GM12878 (cell line): ENCODE measurements around the gene UVRAG. TPM values are rescaled to one million over a fixed set of nuclear protein-coding genes. Genes with fewer than 3 reads are reported as not detected.

ENCODE experiments used
- ATF3 ChIP-seq: IDR thresholded peaks from 2 replicates; pipeline ENCODE4 v1.6.1; 2011; ENCODE audit warnings: low read depth, mild to moderate bottlenecking, low read length, moderate library complexity, borderline replicate concordance; ENCODE audit errors: extremely low read depth
- CBFB ChIP-seq: IDR thresholded peaks from 2 replicates; pipeline ENCODE4 v1.6.1; 2016; ENCODE audit warnings: antibody characterized with exemption, low read depth
- CEBPB ChIP-seq, 2 experiments: fragments of 150-350 bp in 1 of 2; IDR thresholded peaks; 2 replicates each; pipeline ENCODE4 v1.6.1; 2012 to 2014; ENCODE audit warnings: low read depth in 2 of 2, low read length in 2 of 2, borderline replicate concordance in 1 of 2, inconsistent platforms in 1 of 2
- ESRRA ChIP-seq: IDR thresholded peaks from 2 replicates; pipeline ENCODE4 v1.6.1; 2012; ENCODE audit warnings: mild to moderate bottlenecking, low read length, improper control_type of control experiment
- FOXK2 ChIP-seq: fragments of 450-650 bp; IDR thresholded peaks from 2 replicates; pipeline ENCODE4 v1.6.1; 2017; ENCODE audit warnings: mild to moderate bottlenecking, moderate library complexity
- GATAD2B ChIP-seq: fragments of 450-650 bp; conservative IDR thresholded peaks from 2 replicates; pipeline ENCODE4 v1.6.1; 2017; ENCODE audit warnings: low read depth, mild to moderate bottlenecking, moderate library complexity
- HDGF ChIP-seq: fragments of 450-650 bp; IDR thresholded peaks from 2 replicates; pipeline ENCODE4 v1.6.1; 2016; ENCODE audit warnings: antibody characterized with exemption
- IRF5 ChIP-seq: fragments of 450-650 bp; IDR thresholded peaks from 2 replicates; pipeline ENCODE4 v1.6.1; 2017; ENCODE audit warnings: borderline replicate concordance
- MEF2B ChIP-seq: fragments of 450-650 bp; IDR thresholded peaks from 2 replicates; pipeline ENCODE4 v1.6.1; 2018; ENCODE audit warnings: mild to moderate bottlenecking, moderate library complexity; ENCODE audit not compliant: partially characterized antibody, poor library complexity, severe bottlenecking
- PAX8 ChIP-seq: fragments of 450-650 bp; IDR thresholded peaks from 2 replicates; pipeline ENCODE4 v1.6.1; 2017; ENCODE audit warnings: mild to moderate bottlenecking, moderate library complexity
- PBX3 ChIP-seq: IDR thresholded peaks from 2 replicates; pipeline ENCODE4 v1.6.1; 2011; ENCODE audit warnings: mild to moderate bottlenecking, low read depth, low read length, moderate library complexity; ENCODE audit not compliant: insufficient replicate concordance
- PML ChIP-seq: IDR thresholded peaks from 2 replicates; pipeline ENCODE4 v1.6.1; 2012; ENCODE audit warnings: low read length, inconsistent platforms
- RELA ChIP-seq: fragments of 450-650 bp; IDR thresholded peaks from 2 replicates; pipeline ENCODE4 v1.8.0; 2014; ENCODE audit warnings: borderline replicate concordance; ENCODE audit not compliant: partially characterized antibody
- SKIL ChIP-seq: fragments of 450-650 bp; IDR thresholded peaks from 2 replicates; pipeline ENCODE4 v1.6.1; 2017; ENCODE audit warnings: mild to moderate bottlenecking, low read depth, inconsistent platforms; ENCODE audit not compliant: poor library complexity, severe bottlenecking
- SMAD1 ChIP-seq: fragments of 450-650 bp; IDR thresholded peaks from 2 replicates; pipeline ENCODE4 v1.6.1; 2018; ENCODE audit warnings: mild to moderate bottlenecking, low read depth; ENCODE audit not compliant: partially characterized antibody
- SREBF2 ChIP-seq: IDR thresholded peaks from 2 replicates; pipeline ENCODE4 v1.6.1; 2012; ENCODE audit warnings: mild to moderate bottlenecking, low read length
- SRF ChIP-seq, 2 experiments: IDR thresholded peaks; 2 replicates each; pipeline ENCODE4 v1.6.1; 2011; ENCODE audit warnings: low read depth in 2 of 2, low read length in 2 of 2, mild to moderate bottlenecking in 1 of 2, moderate library complexity in 1 of 2
- STAT1 ChIP-seq: fragments of 450-650 bp; conservative IDR thresholded peaks from 2 replicates; pipeline ENCODE4 v1.6.1; 2014; ENCODE audit warnings: antibody characterized with exemption, mild to moderate bottlenecking
- ZBTB33 ChIP-seq: fragments of 450-650 bp; IDR thresholded peaks from 2 replicates; pipeline ENCODE4 v1.6.1; 2017; ENCODE audit warnings: mild to moderate bottlenecking
- ZNF687 ChIP-seq: fragments of 450-650 bp; IDR thresholded peaks from 2 replicates; pipeline ENCODE4 v1.6.1; 2017; ENCODE audit warnings: mild to moderate bottlenecking, moderate library complexity
- polyA plus RNA-seq, 11 experiments: library from polyadenylated mRNA; depleted of rRNA in 4 of 11; unstranded in 6 of 11; stranded (reverse) in 5 of 11; fragments of >200 nt; fragmentation: Nextera tagmentation in 4 of 11; fragmentation: Illumina TruSeq in 1 of 11; extraction: Ambion mirVana in 4 of 11; extraction: Trizol in 1 of 11; gene quantifications; 1 replicate in 1 of 11; 2 replicates in 10 of 11; pipeline versions ENCODE4 v1.2.1 to v1.2.3, GENCODE V29; 2011 to 2016; ENCODE audit warnings: inconsistent platforms in 2 of 11, missing spikeins in 2 of 11, low read depth in 1 of 11
- total RNA-seq, 4 experiments: library from RNA; depleted of rRNA in 3 of 4; stranded (reverse); fragments of >200 nt in 3 of 4; fragmentation: Illumina TruSeq in 1 of 4; extraction: Trizol in 1 of 4; gene quantifications; 2 replicates each; pipeline versions ENCODE4 v1.2.1 to v1.2.3, GENCODE V29; 2013 to 2021

The UVRAG gene
- total and polyA plus RNA-seq, 10 of the 15 experiments (the other 5 are each of a cell fraction or from before 2014, with no cell fraction given) = 7.0 to 43.4 (median 37.0) TPM

- no peak for TF ChIP-seq STAT1
- no peak for TF ChIP-seq ESRRA
- TF ChIP-seq ATF3 = no peak
- no peak for TF ChIP-seq IRF5
- TF ChIP-seq MEF2B = peak; percentile 36
- TF ChIP-seq SRF (IDR thresholded peaks at IDR 0.05; ENCODE audit: low read depth in 2 of 2, low read length in 2 of 2) = peak in 1 of 2 experiments; percentile 61; a peak in 1 of 4 replicates
- no peak for TF ChIP-seq SREBF2
- no peak for TF ChIP-seq PBX3
- TF ChIP-seq ZBTB33 = no peak
- no peak for TF ChIP-seq FOXK2
- no peak for TF ChIP-seq ZNF687
- TF ChIP-seq CEBPB (IDR thresholded peaks at IDR 0.05; ENCODE audit: borderline replicate concordance in 1 of 2, low read depth in 2 of 2, low read length in 2 of 2) = peak in 1 of 2 experiments; percentile 65; a peak in 1 of 4 replicates
- TF ChIP-seq GATAD2B = no peak
- no peak for TF ChIP-seq HDGF
- TF ChIP-seq SKIL = no peak
- TF ChIP-seq RELA = no peak
- TF ChIP-seq CBFB = 0 out of 2 replicates have a peak, but pooled peaks have one; percentile 36
- peak; percentile 80; the same call in 1 of the 2 replicates for TF ChIP-seq PML
- TF ChIP-seq SMAD1 = no peak
- no peak for TF ChIP-seq PAX8
Measured at GRCh38 chr11:76062733-76063132, 247.7 kb downstream of the UVRAG start (continued).
